GM12878 (cell line): ENCODE data around the gene SH2D6.

Experiments
- BCL11A ChIP-seq: IDR thresholded peaks from 2 replicates; pipeline ENCODE4 v1.6.1; 2011; ENCODE audit warnings: low read depth, low read length
- CHD4 ChIP-seq: fragments of 200-600 bp; sonication (generic); IDR thresholded peaks from 2 replicates; pipeline ENCODE4 v1.6.1; 2016; ENCODE audit warnings: mild to moderate bottlenecking
- CREM ChIP-seq: IDR thresholded peaks from 2 replicates; pipeline ENCODE4 v1.6.1; 2014; ENCODE audit warnings: antibody characterized with exemption, low read depth
- GABPA ChIP-seq: IDR thresholded peaks from 2 replicates; pipeline ENCODE4 v1.6.1; 2014; ENCODE audit warnings: antibody characterized with exemption, low read depth, mild to moderate bottlenecking, inconsistent platforms
- HDGF ChIP-seq: fragments of 450-650 bp; IDR thresholded peaks from 2 replicates; pipeline ENCODE4 v1.6.1; 2016; ENCODE audit warnings: antibody characterized with exemption
- NFIC ChIP-seq: IDR thresholded peaks from 2 replicates; pipeline ENCODE4 v1.6.1; 2012; ENCODE audit warnings: low read depth, mild to moderate bottlenecking, inconsistent platforms, low read length, moderate library complexity
- NR2C2 ChIP-seq: IDR thresholded peaks from 2 replicates; pipeline ENCODE4 v1.6.1; 2011; ENCODE audit warnings: borderline replicate concordance, low read depth; ENCODE audit not compliant: control insufficient read depth, insufficient read length
- PML ChIP-seq: IDR thresholded peaks from 2 replicates; pipeline ENCODE4 v1.6.1; 2012; ENCODE audit warnings: low read length, inconsistent platforms
- POLR2AphosphoS5 ChIP-seq: IDR thresholded peaks from 2 replicates; pipeline ENCODE4 v1.6.1; 2011; ENCODE audit warnings: mild to moderate bottlenecking, low read length, inconsistent platforms
- SP1 ChIP-seq: IDR thresholded peaks from one replicate; pipeline ENCODE4 v1.6.1; 2011; ENCODE audit warnings: low read depth, low read length
- YY1 ChIP-seq: IDR thresholded peaks from 2 replicates; pipeline ENCODE4 v1.6.1; 2011; ENCODE audit warnings: low read depth, mild to moderate bottlenecking, low read length
- TF ChIP-seq, protein P1 (sequence below), 3 experiments: IDR thresholded peaks in 2 of 3; conservative IDR thresholded peaks in 1 of 3; 2 replicates each; pipeline ENCODE4 v1.5.1; 2011; ENCODE audit warnings: low read depth in 3 of 3, low read length in 3 of 3, mild to moderate bottlenecking in 3 of 3, control low read depth in 2 of 3, moderate library complexity in 2 of 3, inconsistent platforms in 1 of 3, mixed read lengths in 1 of 3; ENCODE audit not compliant: control insufficient read depth in 2 of 3, insufficient read depth in 1 of 3; ENCODE audit errors: extremely low read depth in 1 of 3
- TF ChIP-seq, protein P2 (sequence below): IDR thresholded peaks from 2 replicates; pipeline ENCODE4 v1.6.1; 2012; ENCODE audit warnings: low read length, inconsistent platforms

DNA sequence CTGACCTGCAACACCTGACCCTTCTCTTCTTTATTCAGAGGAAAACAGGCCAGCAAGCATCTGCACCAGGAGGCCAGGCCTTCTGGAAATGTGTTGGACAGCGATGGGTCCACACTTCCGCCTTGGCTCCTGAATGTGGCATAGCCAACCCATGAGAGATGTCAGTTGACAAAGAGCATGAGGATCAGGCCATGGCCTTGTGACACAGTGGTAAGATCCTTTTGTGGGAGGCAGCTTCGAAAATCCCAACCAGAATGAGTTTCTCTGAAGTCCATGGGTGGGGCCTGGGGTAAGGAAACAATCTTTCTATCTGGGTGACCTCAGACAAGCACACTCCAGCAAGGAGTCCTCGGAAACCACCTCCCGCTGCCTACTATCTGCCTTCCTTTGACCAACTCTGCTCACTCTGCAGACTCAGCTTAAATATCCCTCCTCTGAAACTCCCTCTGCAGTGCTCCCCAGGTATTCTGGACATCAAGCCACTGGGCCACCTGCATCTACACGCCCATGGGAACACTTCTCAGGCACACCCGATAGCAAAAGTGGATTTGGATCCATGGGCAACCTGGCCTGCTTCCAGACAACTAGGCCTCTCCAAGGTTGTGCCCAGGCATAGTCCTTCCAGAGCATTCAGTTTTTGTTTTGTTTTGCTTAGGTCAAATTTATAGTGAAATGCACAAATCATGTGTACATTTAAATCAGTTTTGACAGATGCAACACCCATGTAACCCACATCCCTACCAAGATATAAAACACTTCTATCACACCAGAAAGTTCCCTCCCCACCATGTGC, 3.6 kb upstream of the SH2D6 start:
- TF ChIP-seq, protein P1, sequence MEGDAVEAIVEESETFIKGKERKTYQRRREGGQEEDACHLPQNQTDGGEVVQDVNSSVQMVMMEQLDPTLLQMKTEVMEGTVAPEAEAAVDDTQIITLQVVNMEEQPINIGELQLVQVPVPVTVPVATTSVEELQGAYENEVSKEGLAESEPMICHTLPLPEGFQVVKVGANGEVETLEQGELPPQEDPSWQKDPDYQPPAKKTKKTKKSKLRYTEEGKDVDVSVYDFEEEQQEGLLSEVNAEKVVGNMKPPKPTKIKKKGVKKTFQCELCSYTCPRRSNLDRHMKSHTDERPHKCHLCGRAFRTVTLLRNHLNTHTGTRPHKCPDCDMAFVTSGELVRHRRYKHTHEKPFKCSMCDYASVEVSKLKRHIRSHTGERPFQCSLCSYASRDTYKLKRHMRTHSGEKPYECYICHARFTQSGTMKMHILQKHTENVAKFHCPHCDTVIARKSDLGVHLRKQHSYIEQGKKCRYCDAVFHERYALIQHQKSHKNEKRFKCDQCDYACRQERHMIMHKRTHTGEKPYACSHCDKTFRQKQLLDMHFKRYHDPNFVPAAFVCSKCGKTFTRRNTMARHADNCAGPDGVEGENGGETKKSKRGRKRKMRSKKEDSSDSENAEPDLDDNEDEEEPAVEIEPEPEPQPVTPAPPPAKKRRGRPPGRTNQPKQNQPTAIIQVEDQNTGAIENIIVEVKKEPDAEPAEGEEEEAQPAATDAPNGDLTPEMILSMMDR (IDR thresholded peaks at IDR 0.05 in 2 of 3, conservative IDR thresholded peaks at IDR 0.05 in 1 of 3; ENCODE audit: control insufficient read depth in 2 of 3, extremely low read depth in 1 of 3, insufficient read depth in 1 of 3, low read depth in 3 of 3, low read length in 3 of 3): no peak
- TF ChIP-seq YY1: no peak
- TF ChIP-seq CREM: no peak
- TF ChIP-seq BCL11A: no peak
- TF ChIP-seq NR2C2: no peak
- TF ChIP-seq POLR2AphosphoS5: no peak
- no peak for TF ChIP-seq HDGF
- no peak for TF ChIP-seq CHD4
- TF ChIP-seq, protein P2, sequence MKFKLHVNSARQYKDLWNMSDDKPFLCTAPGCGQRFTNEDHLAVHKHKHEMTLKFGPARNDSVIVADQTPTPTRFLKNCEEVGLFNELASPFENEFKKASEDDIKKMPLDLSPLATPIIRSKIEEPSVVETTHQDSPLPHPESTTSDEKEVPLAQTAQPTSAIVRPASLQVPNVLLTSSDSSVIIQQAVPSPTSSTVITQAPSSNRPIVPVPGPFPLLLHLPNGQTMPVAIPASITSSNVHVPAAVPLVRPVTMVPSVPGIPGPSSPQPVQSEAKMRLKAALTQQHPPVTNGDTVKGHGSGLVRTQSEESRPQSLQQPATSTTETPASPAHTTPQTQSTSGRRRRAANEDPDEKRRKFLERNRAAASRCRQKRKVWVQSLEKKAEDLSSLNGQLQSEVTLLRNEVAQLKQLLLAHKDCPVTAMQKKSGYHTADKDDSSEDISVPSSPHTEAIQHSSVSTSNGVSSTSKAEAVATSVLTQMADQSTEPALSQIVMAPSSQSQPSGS: no peak
- TF ChIP-seq PML: no peak
- no peak for TF ChIP-seq SP1
- TF ChIP-seq NFIC: no peak
- TF ChIP-seq GABPA: no peak
